GM19035 (cell line): Measurements from ENCODE around the gene PSMA8.
"Not testable (repeated sequence)": the region's sequence is repeated elsewhere in the genome, so short reads cannot be mapped to it uniquely, and the experiment has no call there.

ENCODE experiments used
- ATAC-seq: cut with Tn5 transposase; IDR thresholded peaks from one replicate; pipeline ENCODE4 v1.9.1; 2021; ENCODE audit not compliant: unreplicated experiment

The PSMA8 gene

DNA sequence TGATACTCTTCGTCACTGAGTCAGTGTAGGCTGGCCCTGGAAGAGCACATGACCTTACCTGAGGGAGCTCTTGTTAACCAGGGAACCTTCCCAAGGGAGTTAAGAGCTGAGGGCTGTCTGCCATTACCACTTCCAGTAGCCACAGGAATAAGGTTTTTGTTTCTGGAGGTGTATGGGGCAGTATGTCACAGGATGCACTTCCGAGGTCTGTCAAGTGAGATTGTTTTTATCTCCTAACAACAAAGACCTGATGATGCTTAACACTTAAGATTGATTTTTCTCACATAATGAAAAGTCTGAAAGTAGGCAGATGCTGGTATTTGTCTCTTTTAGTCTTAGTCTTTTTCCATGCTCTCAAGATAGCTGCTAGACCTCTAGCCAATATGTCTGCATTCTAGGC is 41.8 kb downstream of the PSMA8 start:
- no peak for ATAC-seq

DNA sequence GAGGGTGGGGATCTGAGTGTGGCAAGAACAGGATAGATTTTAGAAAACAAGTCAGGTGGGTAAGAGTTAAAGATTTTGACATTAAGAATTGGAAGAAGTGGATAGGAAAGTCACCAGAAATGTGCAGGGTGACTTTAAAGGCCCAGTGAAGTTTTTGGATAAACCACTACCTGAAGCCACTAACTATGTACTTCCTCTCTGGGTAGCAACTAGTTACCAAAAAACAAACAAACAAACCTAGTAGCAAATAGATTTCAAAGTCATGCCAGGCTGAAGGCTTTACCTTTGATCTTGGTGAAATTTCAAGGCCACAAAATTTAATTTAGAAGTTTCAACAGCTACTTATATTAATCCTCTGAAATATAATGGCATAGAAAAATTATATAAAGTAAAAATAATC is 42.5 kb downstream of the PSMA8 start:
- no peak for ATAC-seq

DNA sequence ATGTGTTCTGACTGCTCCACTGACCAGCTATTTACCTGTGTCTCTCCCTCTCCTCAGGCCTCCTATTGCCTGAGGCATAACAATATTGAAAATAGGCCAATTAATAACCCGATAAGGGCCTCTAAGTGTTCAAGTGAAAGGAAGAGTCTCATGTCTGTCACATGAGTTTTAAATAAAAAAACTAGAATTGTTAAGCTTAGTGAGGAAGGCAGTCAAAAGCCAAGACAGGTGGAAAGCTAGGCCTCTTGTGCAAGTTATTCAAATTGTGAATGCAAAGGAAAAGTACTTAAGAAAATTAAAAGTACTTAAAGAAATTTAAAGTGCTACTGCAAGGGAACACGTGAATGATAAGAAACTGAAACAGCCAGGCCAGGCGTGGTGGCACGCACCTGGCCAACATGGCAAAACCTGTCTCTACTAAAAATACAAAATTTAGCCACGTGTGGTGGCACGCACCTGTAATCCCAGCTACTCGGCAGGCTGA is 47.7 kb downstream of the PSMA8 start:
- ATAC-seq, result peak; percentile 70

DNA sequence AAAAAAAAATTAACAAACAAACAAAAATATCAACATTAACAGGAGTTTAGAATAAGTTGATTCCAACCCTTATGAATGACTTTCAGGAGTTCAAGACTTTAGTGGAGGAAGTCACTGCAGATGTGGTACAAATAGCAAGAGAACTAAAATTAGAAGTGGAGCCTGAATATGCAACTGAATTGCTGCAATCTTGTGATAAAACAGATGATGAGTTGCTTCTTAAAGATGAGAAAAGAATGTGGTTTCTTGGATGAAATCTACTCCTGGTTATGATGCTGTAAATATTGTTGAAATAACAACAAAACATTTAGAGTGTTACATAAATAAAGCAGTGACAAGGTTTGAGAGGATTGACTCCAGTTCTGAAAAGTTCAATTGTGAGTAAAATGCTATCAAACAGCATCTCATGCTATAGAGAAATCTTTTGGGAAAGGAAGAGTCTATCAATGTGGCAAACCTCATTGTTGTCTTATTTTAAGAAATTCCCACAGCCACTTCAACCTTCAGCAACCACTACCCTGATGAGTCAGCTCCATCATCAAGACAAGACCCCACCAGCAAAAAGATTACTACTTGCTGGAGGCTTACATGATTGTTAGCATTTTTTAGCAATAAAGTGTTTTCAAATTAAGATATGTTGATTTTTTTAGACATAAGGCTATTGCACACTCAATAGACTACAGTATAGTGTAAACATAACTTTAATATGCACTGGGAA is 49.9 kb downstream of the PSMA8 start:
- no peak for ATAC-seq

DNA sequence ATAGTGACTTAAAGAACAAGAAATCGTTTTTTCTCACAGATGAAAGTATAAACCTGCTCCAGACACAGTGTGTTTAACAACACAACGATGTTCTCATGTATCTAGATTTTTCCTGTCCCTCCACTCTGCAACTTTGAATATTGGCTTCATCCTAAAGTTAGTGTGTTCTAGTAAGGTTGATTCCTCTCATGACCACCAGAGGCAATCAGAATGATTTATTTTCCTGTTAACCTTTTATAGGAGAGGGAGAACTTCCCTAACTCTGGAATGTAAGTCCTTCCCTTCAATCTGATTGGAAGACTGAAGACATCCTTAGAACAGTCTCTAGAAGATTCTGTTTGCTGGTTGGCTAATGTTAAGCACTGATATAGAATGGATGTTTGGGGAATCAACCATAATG is 51.6 kb downstream of the PSMA8 start:
- ATAC-seq, result no peak

DNA sequence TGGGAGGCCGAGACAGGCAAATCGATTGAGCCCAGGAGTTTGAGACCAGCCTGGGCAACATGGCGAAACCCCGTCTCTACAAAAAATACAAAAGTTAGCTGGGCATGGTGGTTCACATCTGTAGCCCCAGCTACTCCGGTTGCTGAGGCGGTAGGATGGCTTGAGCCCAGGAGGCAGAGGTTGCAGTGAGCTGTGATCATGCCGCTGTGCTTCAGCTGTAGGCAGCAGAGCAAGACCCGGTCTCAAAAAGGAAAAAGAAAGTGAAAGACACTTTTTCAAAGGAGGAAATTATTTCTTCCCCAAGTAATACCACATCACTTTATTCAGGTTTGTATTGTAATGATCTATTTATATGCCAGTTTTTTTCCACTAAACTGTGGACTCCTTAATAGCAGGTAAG is 56.8 kb downstream of the PSMA8 start:
- ATAC-seq, result peak; percentile 88

DNA sequence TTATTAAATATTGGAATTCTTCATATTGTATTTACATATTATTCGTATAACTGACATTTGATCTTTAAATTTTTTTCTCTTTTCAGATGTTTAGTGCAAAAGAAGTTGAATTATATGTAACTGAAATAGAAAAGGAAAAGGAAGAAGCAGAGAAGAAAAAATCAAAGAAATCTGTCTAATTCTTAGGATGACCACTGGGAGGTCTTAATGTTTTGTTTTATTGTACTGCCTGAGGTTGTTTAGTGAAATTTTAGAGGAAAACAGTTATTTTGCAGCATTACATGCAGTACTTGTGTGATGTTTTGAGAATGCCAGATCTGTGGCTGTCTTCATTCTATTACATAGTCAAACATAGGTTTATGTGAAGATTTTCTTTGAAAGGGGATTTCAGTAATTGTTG is 58.6 kb downstream of the PSMA8 start:
- ATAC-seq, result no peak

DNA sequence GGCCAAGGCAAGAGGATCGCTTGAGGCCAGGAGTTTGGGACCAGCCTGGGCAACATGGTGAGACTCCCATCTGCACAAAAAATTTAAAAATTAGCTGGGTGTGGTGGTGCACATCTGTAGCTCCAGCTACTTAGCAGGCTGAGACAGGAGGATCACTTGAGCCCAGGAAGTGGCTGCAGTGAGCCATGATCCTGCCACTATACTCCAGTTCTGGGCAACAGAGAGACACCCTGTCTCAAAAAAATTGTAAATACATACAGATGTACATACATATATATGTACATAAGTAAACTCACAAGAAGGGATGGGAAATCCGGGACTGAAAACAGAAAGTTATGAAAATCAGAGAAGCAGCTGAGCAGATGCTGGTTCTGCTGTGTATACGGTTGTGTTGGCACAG is 62.9 kb downstream of the PSMA8 start:
- no peak for ATAC-seq

DNA sequence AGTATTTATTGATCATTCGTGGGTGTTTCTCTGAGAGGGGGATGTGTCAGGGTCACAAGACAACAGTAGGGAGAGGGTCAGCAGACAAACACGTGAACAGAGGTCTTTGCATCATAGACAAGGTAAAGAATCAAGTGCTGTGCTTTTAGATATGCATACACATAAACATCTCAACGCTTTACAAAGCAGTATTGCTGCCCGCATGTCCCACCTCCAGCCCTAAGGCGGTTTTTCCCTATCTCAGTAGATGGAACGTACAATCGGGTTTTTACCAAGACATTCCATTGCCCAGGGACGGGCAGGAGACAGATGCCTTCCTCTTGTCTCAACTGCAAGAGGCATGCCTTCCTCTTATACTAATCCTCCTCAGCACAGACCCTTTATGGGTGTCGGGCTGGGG is 68.3 kb downstream of the PSMA8 start:
- ATAC-seq, result not testable (repeated sequence)

DNA sequence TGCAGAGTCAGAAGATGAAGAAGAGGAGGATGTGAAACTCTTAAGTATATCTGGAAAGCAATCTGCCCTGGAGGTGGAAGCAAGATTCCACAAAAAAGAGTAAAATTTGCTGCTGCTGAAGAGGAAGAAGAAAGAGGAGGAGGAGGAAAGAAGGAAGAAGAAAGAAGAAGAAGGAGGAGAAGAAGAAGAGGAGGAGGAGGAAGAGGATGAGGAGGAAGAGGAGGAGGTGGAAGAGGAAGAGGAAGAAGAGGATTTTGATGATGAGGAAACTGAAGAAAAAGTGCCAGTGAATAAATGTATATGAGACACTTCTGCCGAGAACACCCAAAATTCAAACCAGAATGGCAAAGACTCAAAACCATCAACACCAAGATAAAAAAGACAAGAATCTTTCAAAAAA is 71.6 kb downstream of the PSMA8 start:
- ATAC-seq, result no peak

DNA sequence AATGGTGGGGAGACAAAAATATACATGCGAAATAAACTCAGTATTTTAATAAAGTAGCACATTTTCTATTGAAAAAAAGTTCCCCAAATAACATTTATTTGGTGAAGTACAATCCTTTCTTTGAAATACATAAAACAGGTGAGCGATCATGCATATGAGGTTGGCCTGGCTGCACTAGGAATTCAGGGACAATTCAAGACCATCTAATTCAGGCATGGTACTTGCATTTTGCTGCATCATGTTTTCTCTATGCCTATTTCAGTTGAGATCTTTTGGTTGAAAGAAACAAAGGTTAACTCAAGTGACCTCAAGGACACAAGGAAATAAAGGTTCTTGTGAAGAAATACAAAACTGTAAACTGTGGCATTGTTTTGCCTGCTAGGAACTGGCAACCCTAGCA is 72.8 kb downstream of the PSMA8 start:
- ATAC-seq, result no peak

DNA sequence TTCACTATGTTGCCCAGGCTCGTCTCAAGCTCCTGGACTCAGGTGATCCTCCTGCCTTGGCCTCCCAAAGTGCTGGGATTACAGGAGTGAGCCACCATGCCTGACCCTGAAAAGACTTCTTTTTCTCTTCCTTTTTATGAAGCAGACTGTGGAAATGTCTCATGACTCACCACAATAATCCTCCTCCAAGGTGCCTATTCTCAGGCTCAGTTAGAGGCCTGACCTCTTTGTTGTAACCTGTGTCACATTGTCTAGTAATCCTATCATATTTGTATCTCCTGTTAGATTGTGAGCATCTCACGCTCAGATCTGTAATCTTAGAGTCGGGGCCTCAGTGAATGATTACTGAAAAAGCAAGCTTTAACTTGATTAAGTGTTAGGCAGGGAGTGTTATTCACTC is 74.3 kb downstream of the PSMA8 start:
- no peak for ATAC-seq

DNA sequence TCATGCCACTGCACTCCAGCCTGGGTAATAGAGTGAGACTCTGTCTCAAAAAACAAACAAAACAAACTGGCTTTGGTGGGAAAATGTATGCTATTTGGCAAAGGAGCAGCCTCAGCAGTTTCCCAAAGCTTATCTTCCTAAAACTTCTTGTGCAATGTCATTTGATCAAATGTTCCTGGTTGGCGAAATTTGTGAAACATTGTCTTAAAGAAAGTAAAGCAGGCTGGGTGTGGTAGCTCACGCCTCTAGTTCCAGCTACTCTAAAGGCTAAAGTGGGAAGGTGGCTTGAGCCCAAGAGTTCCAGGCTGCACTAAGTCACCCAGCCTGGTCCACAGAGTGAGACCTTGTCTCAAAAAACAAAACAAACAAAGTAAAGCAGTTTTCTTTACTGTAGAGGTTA is 75.3 kb downstream of the PSMA8 start:
- ATAC-seq, result no peak

DNA sequence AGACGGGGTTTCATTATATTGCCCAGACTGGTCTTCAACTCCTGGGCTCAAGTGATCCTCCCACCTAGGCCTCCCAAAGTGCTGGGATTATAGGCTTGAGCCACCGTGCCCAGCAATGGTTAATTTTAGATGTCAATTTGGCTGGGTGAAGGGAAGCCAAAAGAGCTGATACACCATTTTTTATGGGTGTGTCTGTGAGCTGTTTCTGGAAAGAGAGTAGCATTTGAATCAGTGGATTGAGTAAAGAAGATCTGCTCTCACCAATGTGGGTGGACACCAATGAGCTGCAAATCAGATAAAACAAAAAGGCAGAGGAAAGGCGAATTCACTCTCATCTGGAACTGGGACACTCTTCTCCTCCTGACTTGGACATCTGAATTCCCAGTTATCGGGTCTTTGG is 76.5 kb downstream of the PSMA8 start:
- ATAC-seq, result no peak

DNA sequence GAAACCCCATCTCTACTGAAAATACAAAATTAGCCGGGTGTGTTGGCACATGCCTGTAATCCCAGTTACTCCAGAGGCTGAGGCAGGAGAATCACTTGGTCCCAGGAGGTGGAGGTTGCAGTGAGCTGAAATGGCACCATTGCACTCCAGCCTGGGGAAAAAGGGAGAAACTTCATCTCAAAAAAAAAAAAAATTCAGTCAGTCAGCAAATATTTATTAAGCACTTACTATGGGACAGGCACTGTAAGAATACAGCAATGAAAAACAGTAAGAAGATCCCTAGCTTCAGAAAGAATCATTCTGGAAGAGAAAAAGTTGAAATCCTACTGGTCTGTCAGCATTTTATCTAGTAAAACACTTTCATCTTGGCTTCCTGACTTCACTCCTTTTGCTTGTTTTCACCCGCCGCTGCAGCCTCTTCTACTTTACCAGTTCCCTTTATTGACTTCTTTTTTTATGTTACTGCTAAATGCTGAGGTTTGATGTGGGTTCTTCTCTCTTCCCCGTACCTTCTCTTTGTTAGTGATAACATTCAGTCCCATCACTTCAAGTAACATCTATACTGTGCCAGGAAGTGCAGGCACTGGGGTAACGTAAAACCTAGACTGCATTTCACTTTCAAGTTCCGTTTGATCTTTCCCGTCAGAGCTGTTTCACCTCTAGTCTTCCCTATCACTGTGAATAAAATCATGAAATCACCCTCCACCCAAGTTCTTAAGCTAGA is 81.7 kb downstream of the PSMA8 start:
- ATAC-seq, result peak; percentile 97

DNA sequence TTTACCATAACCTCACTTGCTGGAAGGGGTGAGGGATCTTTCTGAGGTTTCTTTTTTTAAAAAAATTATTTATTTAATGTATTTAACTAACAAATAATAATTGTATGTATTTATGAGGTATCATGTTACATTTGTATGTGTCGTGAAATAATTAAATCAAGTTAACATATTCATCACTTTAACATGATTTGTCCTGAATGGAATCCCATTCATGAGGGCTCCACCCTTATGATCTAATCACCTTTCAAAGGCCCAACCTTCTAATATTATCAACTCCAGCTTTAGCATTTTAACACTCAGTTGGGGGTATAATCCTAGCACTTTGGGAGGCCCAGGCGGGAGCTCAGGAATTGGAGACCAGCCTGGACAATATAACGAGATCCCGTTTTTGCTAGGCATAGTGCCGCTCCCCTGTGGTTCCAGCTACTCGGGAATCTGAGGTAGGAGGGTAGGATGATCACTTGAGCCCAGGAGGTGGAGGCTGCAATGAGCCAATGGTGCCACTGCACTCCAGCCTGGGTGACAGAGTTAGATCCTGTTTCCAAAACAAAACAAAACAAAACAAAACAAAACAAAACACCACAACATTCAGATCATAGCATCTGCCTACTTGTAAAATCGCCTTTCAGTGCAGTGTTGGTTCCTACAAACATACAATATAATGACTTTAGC is 91.5 kb downstream of the PSMA8 start:
- ATAC-seq, result no peak

DNA sequence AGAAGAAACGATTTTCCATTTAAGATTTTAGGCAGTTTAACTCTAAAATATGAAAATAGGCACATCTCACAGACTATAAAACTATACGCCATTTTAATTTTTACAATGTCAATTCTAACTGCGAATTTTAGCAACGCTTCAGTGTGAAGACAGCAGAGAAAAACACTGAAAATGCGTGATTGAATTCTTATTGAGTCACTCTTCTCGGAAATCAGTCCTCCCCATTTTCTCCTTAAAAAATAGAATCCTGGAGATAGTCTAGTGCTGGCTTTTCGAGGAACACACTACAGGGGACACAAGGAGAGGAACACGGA is 92.2 kb downstream of the PSMA8 start:
- no peak for ATAC-seq

DNA sequence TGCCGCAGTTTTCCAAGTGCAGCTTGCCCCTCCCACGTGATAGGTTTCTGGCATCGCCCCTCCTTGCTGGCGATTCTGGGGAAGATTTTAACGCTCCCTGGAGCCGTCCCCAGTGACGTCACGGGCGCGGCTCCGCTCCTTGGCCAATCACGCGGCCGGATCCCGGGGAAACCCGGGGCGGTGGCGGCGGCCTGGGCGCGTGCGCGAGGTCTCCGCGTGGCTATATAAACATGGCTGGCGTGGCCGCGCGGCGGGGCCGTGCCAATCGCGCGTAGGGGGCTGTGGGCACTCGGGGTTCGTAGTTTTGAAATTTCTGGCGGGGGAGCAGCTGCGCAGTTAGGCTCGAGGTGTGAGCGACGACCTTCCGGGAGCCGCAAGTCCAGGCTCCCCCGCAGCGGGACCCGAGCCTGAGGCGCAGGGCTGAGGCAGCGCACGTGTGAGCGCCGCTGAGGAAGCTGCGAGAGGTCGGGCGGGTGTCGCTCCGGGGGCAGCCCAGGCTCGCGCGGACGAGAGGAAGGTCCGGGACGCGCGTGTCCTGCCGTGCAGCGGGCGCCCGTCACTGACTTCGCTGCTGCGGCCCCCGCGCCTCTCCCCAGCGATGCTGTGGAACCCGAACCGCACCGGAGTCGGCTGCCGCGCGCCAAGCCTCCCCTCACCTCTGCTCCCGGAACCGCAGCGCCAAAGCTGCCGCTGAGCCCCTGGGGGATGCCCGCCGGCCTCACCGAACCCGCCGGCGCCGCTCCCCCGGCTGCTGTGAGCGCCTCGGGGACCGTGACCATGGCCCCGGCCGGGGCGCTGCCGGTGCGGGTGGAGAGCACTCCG is 92.8 kb downstream of the PSMA8 start, which contains the start of gene TAF4B:
Gene TAF4B, plus strand, starts transcription at position 217 of the 822 bp plus-strand sequence. Its CDS starts 489 bp downstream, at position 706.
- peak; percentile 79 for ATAC-seq

DNA sequence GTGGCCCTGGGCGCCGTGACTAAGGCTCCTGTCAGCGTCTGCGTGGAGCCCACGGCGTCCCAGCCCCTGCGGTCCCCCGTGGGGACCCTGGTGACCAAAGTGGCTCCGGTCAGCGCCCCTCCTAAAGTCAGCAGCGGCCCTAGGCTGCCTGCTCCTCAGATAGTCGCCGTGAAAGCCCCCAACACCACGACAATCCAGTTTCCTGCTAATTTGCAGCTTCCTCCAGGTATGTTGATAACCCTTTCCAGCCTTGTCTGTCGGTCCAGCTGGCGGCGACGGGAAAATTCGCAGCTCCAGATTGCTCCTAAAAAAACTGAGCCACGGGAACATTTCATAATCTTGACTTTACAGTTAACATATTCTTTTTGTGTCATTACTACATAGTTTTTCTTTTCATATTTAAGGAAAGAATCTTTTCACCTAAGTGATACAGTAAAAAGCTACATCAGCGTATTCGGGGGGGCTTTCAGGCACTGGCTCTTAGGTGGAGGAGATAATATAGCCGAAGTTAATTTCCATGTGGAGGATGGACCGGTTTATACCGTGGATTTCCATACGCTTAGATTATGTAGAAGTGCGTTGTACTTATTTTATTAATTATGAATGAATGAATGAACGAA is 93.5 kb downstream of the PSMA8 start:
- no peak for ATAC-seq

DNA sequence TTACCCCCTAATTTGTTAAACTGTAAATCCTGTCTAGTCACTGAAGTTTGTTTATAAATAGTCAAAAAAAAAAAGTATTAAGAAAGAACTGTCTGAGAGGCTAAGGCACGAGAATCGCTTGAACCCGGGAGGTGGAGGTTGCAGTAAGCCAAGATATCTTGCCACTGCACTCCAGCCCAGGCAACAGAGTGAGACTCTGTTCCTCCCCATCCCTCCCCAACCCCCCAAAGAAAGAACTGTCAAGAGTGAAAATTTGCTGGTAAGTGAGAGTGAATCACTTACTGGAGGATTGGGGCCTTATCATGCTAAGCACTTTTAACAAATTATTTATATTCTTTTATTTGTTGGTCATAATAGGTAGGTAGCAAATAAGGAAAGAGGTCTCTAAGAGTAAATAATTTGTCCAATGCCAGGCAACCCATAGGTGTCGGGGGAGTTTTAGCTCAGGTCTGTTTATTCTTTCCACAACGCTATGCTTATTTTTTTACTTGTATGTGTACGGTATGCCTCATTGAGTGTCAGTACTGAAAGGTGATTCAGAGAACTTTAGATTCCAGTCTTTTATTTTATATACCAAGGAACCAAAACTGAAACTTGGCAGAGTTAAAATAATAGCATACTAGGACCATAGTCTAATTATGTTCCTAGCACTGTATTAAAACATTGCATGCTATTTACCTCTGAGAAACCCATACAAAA is 95.0 kb downstream of the PSMA8 start:
- no peak for ATAC-seq
